T-helper 9 cell (primary cell): ENCODE measurements around the gene PRKCG.

ENCODE experiments used
- DNase-seq: peaks from one replicate; pipeline ENCODE4 v3.0.0-alpha.2; 2020

PRKCG gene

DNA sequence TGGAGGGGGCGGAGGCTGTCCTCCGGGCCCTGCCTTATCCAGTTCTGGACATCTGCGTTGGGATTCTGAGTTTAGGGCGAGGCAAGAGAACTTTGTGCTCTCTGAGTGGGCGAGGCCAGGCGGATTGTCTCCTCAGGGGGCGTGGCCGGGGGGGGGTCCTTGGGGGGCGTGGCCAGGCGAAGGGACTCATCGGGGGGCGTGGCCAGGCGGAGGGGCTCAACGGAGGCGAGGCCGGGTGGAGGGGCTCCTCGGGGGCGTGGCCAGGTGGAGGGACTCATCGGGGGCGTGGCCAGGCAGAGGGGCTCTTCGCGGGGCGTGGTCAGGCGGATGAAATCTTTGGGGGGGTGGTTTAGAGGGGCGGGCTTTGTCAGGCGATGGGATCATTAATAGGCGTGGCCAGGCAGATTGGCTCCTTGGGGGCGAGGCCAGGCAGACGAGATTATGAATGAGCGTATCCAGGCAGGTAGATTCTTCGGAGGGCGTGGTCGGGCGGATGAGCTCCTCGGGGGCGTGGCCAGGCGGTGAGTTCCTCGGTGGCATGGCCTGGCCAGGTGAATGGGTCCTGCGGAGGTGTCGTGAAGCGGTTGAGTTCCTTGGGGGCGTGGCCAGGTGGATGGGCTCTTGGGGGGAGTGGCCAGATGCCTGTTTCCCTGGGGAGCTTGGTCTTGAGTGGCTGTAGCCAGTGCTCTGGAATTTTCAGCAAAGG, 16.8 kb downstream of the PRKCG start:
- no peak for DNase-seq

DNA sequence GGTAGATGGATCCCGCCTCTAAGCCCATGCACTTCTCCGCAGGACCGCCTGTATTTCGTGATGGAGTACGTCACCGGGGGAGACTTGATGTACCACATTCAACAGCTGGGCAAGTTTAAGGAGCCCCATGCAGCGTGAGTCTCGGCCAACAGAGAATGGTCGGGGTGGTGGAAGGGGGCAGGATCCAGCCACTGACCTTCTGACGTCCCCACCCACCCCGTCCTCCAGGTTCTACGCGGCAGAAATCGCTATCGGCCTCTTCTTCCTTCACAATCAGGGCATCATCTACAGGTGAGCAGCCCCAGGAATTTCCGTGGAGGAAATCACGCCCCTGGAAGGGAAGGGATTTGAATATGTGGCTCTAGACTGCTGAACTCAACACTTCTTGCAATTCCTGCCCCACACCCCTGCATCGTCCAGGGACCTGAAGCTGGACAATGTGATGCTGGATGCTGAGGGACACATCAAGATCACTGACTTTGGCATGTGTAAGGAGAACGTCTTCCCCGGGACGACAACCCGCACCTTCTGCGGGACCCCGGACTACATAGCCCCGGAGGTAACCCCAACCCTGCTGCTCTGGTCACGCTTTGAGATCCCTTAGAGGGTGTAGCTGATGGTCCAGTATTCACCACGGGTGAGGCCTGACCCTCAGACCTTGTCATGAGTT, 18.3 kb downstream of the PRKCG start:
- DNase-seq, result no peak

- peak; percentile 38 for DNase-seq
These were observed 21.2 kb downstream of the PRKCG start for GRCh38 chr19:53903055-53903680.

DNA sequence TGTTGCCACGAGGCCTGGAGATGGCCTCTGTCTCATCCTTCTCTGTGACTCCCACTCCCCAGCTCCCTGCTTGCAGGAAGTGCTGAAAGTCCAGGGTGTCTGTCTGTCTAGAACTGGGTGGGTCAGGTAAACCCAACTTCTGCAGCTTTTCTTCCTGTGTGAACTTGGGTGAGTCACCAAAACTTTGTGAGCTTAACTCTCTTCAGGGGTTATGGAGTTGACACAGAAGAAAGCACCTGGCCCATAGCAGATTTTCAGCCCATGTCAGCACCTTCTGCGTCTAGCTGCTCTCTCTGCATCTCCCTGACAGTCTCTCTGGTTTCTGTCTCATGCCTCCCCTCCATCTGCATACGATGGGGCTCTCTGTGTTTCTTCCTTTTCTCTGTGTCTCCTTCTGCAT, 22.9 kb downstream of the PRKCG start:
- DNase-seq, result no peak

DNA sequence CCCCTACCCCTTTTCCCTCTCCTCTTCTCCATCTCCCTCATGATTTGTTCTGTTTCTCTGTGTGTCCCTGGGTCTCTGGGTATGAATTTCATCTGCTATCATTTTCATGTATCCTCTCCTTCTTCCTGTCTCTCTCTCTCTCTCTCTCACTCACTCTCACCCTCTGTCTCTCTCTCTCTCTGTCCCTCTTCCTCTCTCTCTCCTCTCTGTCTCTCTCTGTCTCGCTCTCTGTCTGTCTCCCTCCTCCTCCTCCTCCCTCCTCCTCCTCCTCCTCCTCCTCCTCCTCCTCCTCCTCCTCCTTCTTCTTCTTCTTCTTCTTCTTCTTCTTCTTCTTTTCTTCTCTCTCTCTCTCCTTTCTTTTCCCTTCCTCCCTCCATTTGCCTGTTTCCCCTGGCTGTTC, 23.8 kb downstream of the PRKCG start:
- DNase-seq, result no peak

DNA sequence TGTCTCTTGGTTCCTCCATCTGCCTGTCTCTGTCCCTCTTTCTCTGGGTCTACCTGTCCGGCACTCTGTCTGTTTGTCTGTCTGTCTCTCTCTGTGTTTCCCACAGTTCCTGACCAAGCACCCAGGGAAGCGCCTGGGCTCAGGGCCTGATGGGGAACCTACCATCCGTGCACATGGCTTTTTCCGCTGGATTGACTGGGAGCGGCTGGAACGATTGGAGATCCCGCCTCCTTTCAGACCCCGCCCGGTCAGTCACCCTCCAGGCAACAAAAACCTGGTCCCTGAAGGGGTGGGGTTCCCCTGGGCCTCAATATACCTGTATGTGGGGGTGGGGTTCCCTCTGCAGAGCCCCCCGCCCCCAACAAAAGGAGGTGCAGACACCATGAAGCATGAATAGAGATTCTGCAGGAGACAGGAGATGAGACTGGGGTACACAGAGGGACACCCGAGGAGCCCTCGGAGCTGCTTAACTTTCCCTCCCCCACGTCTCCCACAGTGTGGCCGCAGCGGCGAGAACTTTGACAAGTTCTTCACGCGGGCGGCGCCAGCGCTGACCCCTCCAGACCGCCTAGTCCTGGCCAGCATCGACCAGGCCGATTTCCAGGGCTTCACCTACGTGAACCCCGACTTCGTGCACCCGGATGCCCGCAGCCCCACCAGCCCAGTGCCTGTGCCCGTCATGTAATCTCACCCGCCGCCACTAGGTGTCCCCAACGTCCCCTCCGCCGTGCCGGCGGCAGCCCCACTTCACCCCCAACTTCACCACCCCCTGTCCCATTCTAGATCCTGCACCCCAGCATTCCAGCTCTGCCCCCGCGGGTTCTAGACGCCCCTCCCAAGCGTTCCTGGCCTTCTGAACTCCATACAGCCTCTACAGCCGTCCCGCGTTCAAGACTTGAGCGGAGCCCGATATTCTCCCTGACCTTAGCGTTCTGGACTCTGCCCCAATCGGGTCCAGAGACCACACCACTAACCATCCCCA, 24.5 kb downstream of the PRKCG start:
- peak; percentile 68 for DNase-seq

DNA sequence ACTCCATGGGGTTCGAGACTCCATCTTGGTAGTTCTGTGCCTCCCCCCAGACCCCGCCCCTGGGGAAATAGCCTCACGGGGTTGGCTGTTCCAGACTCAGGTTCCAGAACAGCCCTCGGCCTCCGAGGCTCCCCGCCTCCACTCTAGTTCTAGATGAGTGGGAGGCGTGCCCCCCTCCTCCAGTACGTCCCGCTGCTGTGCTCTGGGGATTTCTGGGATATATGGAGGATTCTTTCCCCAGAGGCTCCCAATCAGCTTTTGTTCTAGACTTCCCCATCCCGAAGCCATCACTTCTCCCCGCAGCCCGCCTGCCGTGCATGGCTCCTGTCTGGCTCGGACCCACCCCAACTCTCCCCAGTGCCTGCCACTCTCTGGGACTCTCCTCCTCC, 25.2 kb downstream of the PRKCG start:
- DNase-seq, result no peak

- DNase-seq, result no peak
These were observed 25.7 kb downstream of the PRKCG start for GRCh38 chr19:53907690-53908089.

- DNase-seq, result no peak
These were observed 26.3 kb downstream of the PRKCG start for GRCh38 chr19:53908106-53908934.

DNA sequence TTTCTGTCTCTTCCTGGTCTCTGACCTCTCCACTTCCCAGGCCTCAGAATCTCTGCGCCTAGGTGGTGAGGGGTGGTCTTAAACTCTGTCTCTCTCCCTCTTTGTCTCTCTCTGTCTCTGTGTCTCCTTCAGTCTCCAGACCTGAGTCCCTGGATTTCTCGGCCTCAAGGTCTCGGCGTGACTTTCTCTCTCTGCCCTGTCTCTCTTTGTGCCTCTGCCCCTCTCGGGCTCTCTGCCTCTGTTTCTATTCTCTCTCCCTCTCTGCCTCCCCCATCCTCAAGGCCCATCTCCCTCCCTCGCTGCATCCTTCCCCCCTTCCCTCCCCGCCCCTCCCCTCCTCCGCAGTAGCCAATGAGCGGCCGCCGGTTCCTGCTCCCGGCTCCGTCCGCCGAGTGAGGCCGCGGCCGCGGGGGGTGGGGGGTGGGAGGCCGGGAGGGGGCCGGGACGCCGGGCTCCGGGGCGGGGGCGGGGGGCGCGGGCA, 27.0 kb downstream of the PRKCG start, which contains the start of gene CACNG7:
Gene CACNG7, plus strand, starts transcription at position 344 of the 481 bp plus-strand sequence. CDS start 3,554 bp downstream, outside the sequence.
- no peak for DNase-seq

DNA sequence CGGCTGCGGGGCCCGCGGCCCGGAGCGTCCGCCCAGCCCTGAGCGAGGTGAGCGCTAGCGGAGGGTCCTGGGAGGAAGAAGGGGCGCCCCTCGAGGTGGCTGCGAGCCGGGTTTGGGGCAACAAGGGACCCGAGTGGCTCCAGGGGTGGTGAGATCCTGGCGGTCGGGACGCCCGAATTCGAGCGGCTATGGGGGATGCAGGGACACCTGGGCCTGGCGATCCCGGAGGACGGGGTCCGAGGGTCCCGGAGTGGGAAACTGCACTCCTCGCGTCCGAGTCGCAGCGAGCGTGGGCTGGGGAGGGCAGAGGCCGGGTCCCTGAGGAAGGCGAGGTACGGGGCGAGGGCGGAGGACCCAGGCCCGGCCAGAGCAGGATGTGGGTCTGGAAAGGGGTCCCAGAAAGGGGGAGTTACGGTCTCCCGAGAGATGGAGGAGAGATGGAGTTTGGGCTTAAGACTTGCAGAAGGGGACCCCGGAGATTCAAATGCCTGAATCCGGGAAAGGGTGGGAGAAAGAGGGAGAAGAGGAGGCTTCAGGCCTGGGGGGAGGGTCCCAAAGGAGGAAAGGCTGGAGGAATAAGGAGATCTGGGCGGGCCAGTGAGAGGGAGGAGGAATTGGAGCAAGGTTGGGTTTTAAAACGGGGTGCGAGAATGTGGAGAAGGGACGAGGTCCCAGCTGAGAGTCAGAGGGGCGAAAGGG, 27.6 kb downstream of the PRKCG start:
- DNase-seq, result no peak

GRCh38 chr19:53910170-53910518, 28.1 kb downstream of the PRKCG start:
- DNase-seq, result no peak

DNA sequence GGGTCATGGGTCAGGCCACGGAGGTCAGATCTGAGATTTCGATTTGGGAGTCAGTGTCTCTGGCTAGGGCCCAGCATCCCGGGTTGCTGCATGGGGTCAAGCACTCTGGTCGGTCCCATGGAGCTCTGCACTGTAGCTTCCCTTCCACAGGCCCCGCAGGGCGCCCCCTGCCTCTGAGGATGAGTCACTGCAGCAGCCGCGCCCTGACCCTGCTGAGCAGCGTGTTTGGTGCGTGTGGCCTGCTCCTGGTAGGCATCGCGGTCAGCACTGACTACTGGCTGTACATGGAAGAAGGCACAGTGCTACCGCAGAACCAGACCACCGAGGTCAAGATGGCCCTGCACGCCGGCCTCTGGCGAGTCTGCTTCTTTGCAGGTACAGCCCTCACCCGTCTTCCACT, 30.7 kb downstream of the PRKCG start:
- DNase-seq, result no peak

- DNase-seq, result no peak
These were observed 33.0 kb downstream of the PRKCG start for GRCh38 chr19:53915000-53915399.

GRCh38 chr19:53916004-53916403, 34.0 kb downstream of the PRKCG start:
- DNase-seq, result no peak

DNA sequence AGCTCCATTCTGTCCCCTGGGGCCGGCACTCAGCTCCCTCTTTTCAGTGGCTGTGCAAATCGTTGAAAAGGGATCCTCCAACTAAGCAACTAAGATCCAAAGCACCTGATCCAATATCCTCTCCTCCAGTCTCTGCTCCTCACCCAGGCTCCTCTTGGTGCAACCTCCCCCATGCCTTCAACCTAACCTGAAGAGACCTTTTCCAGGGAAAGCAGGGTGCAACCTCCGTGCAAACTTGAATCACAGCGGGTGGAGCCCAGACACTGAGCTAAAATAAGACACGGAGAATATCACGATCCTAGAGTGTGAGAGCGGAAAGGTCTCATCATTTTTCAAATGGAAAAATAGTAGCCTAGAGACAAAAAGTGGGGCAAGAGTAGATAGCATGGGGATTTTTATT, 35.4 kb downstream of the PRKCG start:
- no peak for DNase-seq

DNA sequence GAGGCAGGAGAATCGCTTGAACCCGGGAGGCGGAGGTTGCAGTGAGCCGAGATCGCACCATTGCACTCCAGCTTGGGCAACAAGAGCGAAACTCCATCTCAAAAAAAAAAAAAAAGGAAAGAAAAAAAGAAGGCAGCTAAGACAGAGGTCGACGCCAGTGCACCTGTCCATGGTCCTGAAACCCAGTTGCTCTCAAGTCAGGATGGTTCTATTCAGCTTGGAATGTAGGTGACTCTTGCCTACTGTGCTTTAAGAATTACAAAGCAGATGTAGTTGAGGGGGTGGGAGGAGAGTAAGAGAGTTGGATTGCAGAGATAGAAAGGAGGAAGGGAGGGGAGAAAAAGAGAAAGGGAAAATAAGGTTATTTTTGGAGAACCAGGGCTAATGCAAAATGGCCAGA, 45.7 kb downstream of the PRKCG start:
- peak; percentile 36 for DNase-seq

DNA sequence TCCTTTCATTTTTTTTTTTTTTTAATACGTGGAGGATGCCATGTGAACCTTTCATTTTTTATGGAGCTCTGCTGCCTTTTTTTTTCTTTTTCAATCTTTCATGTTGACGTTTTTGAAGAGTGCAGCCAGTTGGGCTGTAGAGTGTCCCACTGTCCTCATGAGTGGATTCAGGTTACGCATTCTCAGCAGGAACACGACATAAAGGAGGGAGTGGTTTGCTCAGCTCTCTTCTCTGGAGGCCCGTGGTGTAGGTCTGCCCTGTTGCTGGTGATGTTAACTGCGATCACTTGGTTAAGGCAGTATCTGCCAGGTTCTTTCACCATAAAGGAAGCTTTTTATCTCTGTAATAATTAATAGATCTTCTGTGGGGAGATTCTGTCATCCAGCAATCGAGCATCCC, 54.0 kb downstream of the PRKCG start:
- no peak for DNase-seq

DNA sequence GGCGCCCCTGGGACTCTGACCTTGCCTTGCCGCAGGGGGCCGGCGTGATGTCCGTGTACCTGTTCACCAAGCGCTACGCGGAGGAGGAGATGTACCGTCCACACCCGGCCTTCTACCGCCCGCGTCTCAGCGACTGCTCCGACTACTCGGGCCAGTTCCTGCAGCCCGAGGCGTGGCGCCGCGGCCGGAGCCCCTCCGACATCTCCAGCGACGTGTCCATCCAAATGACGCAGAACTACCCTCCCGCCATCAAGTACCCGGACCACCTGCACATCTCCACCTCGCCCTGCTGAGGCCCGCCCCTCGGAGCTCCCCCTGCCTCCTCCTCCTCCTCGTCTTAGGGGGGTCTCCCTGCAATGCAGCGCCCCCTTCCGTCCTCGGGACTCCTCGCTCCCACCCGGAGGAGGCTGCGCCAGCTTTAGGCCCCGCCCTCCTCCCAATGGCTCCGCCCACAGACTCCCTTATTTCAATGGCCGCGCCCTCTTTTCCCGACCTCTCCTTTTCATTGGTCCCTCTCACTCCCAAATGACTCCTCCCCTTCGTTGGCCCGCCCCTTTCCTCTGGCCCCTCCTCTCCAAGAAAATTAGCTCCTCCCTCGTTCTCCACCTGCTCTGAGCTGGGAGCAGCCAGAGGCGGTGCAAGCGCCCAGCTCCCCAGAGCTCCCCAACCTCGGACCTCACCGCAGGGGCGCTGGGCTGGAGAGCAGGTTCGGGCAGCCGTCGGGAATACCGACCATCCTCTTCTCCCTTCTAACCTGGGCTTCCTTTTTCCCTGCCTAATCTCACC, 60.2 kb downstream of the PRKCG start:
- DNase-seq, result no peak

DNA sequence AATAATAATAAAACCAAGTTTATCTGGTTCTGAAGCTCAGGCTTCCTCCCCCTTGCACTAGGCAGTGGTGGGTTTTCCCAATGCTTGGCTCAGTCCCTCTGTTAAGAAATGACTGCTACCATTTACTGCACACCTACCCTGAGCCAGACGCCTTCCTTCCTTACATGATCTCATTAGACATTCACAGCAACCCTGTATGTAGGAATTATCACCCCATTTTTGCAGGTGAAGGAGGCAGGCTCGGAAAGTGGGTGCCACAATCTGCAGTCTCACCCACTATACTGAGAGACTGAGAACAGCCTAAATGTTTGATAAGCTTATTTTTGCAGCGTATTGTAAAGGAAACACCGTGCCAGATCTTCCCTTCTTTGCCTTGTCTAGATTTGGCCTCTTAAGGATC, 62.4 kb downstream of the PRKCG start:
- DNase-seq, result no peak
